Activated naive CD4-positive, alpha-beta T cell treated with Interleukin-2 at 50 U/mL for 16 hours (primary cell): ENCODE data around the gene KIF12.
"Not testable (repeated sequence)": the region's sequence is repeated elsewhere in the genome, so short reads cannot be mapped to it uniquely, and the experiment has no call there.

Experiments used
- DNase-seq: peaks from one replicate; pipeline ENCODE4 v3.0.0-alpha.2; 2020

Gene KIF12

GRCh38 chr9:114098936-114099668, at the start of gene KIF12:
Gene KIF12 (minus strand): TSS chr9:114099292. CDS start chr9:114099276, 16 bp downstream.
- DNase-seq, result no peak

GRCh38 chr9:114146735-114147134, 47.6 kb upstream of the KIF12 start:
- no peak for DNase-seq

DNA sequence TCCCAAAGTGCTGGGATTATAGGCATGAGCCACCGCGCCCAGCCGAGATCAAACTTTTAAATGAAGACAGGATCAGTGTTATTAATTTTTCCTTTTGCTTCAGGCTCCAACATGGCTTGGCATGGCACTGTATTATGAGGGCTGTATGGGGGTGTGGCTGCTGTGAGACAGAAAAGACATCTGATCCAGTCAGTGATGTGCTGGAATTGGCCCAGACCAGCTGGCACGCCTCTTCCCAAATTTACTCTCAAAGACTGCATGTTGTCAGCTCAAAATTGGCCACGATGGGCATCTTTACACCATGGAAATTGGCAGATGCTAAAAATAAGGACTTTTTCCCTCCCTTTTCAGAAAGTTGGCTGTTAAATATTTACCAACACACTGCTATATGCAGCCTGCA, 44.1 kb upstream of the KIF12 start:
- DNase-seq, result no peak

GRCh38 chr9:114141553-114142402, 42.7 kb upstream of the KIF12 start:
- no peak for DNase-seq

- DNase-seq, result no peak
Measured at GRCh38 chr9:114140850-114141249, 41.8 kb upstream of the KIF12 start.

- DNase-seq, result no peak
Measured at GRCh38 chr9:114140401-114140800, 41.3 kb upstream of the KIF12 start.

- no peak for DNase-seq
Measured at GRCh38 chr9:114139071-114139470, 40.0 kb upstream of the KIF12 start.

GRCh38 chr9:114138552-114138971, 39.5 kb upstream of the KIF12 start:
- DNase-seq, result no peak

- no peak for DNase-seq
Measured at GRCh38 chr9:114137831-114138230, 38.7 kb upstream of the KIF12 start.

DNA sequence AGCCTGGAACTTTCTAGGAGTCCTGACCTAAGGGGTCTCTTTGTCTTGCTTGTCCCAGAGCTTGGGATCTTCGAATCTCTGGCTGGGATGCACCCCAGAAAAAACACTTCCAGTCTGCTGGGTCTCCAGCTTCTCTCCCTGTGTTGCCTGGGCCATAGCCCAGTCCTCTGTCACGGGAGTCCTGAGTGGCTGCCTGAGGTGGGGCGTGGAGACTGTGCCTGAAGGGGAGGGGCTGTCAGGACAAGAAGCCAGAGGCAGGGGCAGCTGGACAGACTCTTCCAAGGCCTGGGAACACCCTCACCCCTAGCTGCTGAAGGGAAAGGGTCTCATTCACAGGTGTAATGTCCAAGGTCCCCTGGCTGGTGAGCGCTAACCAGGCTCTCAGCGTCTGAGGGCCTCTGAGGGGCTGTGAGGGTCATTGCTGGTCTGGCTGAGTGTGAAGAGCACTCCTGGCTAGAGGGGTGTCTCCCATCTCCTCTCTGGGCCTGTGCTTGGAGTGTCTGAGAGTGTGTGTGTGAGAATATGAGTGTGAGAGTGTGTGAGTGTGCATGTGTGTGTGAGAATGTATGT, 35.8 kb upstream of the KIF12 start:
- DNase-seq, result no peak

DNA sequence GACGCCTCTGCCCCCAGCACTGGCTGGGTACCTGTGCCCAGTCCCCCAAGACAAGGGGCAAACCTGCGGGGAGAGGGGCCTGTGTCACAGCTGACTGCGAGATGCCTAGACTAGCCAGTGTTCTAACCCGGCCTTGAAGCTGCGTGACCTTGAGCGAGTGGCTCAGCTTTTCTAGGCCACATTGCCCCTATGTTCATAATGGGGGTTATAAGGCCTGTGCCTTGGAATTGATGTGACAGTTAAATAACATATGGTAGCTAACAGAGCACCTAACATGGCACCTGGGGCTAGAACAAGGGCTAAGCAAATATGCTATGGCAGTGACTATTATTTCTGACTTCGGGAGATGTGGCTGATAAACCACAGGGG, 33.4 kb upstream of the KIF12 start:
- DNase-seq, result no peak

- DNase-seq, result no peak
Measured at GRCh38 chr9:114131808-114132549, 32.9 kb upstream of the KIF12 start.

- DNase-seq, result no peak
Measured at GRCh38 chr9:114130624-114131277, 31.7 kb upstream of the KIF12 start.

DNA sequence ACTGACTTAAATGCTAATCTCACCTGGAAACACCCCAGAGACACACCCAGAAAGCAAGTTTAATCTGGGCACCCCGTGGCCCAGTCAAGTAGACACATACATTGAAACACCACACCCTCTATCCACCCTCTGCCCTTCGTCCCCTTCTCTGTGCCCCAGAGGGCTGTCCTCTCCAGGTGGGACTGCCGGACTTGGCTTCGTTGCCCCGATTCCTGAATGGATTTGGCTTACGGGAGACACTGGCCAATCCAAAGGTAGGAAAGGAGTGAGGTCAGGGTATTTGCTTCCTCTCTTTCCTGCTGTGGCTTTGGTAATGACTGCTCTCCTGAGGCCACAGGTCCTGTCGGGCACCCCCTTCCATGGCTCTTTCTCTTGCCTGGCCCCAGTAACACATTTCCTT, 31.0 kb upstream of the KIF12 start:
- no peak for DNase-seq

GRCh38 chr9:114128759-114129158, 29.7 kb upstream of the KIF12 start:
- DNase-seq, result not testable (repeated sequence)

DNA sequence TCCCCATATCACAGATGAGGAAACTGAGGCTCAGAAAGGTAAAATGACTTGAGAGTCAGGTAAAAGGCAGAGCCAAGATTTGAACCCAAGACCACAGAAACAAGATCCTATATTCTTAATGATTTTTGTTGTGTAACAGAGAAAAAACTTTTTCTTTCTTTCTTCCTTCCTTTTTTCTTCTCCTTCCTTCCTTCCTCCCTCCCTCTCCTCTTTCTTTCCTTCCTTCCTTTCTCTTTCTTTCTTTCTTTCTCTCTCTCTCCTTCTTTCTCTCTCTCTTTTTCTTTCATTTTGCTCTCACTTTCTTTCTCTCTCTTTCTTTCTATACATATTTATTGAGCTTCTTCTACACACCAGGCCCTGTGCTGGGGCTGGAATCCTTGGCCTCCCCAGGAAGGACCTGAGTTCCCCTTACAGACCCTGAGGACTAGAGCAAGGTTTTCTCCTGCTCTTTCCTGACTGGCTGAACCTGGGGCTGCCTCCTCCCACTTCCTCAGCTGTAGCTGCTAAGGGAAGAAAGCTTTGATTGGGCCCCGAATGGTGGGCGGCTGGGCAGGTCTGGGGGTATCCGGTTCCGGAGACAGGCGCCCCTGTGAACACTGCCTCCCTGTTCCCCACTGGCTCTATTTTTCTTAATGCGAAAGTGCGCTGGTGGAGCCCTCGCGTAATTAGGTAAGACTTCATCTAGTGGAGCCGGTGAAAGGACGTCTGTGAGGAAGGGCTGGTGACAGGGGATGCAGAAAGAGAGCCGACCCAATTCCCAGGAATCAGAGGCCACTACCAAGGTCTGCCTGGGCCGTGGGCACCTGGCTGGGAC, 27.4 kb upstream of the KIF12 start:
- DNase-seq, result no peak

- DNase-seq, result no peak
Measured at GRCh38 chr9:114125476-114126013, 26.5 kb upstream of the KIF12 start.

GRCh38 chr9:114124666-114125475, 25.8 kb upstream of the KIF12 start:
- no peak for DNase-seq

GRCh38 chr9:114124138-114124537, 25.0 kb upstream of the KIF12 start:
- DNase-seq, result no peak
